HG03378 (cell line): ENCODE results near the gene PIM1.
"Not testable (repeated sequence)": the region's sequence is repeated elsewhere in the genome, so short reads cannot be mapped to it uniquely, and the experiment has no call there.

Experiments used
- ATAC-seq: cut with Tn5 transposase; IDR thresholded peaks from one replicate; pipeline ENCODE4 v1.9.1; 2021; ENCODE audit warnings: mild to moderate bottlenecking, moderate library complexity; ENCODE audit not compliant: unreplicated experiment

Gene PIM1

DNA sequence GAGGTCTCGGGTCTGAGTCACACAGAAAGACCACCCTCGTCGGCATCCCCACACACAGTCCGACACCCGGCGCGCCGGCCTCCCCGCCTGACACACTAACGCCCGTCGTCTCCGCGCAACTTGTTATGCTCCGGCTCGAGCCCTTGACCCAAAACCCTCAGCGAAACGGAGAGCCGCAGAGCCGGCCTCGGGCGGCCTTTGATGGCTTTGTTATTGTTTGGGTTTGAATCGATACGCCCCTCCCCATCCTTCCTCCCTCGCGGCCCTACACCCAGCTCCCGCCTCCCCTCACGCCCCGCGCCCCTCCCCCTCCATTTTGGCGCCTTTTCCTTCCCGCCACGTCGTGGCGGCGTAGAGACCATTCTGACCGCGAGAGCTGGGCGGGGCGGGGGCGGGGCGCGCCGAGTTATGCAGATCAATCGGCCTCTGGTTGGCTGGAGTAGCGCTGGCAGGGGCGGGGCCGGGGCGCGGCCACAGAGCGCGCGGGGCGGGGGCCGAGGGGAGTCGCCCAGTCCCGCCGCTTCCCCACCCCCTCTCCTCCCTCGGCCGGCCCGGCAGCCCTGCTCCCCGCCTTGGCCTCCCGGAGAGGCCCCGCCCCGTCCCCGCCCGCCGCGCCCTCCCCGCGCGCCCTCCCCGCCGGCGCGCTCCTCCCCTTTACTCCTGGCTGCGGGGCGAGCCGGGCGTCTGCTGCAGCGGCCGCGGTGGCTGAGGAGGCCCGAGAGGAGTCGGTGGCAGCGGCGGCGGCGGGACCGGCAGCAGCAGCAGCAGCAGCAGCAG is at the start of gene PIM1:
PIM1 (plus strand) TSS at position 657 of the 777 bp plus-strand sequence. CDS start 424 bp downstream, outside the sequence.
- peak; percentile 29 for ATAC-seq

DNA sequence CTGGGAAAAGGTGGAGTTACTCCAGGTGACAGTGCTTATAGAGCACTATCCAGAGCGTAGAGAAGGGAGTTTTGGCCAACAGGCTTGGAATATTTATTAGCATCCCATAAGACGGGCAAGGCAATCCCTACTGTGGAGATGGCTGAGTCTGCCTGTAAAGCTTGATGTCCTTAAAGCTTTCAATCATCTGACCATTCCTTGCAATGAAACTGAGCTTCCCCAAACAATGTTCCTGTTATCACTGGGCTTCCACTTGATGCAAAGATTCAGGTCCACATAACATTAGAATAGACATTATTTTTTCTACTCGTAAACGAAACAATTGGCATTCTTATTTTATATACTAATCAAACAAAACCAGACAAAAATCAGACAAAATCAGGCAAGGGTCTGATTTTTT is 48.4 kb upstream of the PIM1 start:
- no peak for ATAC-seq

DNA sequence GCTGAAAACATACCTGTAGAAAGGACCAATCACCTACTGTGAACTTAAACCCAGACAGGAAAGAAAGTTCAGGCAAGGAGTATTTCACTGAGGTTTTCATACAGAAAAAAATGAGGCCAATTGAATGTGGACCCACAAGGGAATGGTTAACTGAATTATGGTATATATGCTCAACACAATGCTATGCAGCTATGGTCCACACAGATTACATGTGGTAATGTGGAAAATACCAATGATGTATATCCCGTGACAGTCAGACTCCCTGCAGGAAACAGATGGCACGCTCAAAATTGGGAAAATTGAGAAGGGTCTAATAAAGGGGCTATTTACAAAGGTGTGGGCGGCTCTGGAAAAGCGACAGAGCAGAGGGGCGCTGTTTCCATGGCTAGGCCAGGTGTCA is 47.1 kb upstream of the PIM1 start:
- no peak for ATAC-seq

DNA sequence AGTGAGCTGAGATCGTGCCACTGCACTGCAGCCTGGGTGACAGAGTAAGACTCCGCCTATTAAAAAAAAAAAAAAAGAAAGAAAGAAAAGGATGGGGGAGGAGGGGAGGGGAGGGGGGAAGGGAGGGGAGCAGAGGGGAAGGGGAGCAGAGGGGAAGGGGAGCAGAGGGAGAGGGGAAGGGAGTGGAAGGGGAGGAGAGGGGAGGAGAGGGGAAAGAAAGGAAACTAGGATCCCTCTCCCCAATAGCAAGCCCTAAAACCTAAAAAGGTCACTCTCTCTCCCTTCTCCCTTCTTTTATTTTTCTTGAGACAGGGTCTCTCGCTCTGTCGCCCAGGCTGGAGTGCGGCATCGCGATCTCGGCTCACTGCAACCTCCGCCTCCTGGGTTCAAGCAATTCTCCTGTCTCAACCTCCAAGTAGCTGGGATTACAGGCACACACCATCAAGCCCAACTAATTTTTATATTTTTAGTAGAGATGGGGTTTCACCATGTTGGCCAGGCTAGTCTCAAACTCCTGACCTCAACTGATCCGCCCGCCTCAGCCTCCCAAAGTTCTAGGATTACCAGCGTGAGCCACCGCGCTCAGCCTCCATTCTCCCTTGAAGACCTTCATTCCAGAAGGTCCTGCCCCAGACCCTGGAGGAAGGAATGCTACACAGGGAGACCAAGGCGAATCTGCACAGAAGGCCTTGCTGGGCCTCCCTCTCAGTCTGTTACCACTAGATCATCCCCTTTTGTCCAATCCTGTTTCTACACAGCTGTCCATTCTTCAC is 45.8 kb upstream of the PIM1 start:
- no peak for ATAC-seq

DNA sequence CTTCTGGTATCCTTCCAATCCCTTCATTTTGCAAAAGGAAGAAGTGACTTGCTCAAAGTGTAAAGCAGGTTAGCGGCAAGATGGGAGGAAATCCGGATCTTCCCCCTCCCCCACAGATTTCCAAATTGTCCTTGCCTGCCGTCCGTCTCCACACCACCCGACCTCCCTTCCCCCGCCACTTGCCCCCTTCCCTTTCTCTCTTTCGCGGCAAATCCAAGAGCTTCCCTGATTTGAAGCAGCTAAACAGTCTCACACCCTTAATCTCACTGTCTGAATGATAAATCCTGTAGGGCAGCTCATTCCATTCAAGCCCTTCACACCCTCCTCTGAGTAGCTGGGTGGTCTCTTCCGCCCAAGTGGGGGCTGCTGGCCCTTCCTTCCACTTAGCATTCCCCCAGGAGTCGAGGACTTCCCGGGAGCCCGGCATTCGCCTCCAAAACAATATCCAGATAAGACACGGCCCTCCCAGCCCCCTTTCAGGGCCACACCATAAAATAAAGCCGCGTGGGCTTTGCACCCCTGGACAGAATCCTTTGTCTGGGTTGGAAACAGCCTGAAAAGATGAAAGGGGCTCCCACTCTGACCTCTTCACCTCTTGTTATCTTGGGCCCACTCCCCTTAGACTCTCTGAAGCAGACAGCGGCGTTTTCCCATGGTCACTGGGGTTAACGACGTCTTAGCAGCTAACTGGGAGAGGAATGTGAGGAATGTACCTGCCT is 44.0 kb upstream of the PIM1 start:
- no peak for ATAC-seq

DNA sequence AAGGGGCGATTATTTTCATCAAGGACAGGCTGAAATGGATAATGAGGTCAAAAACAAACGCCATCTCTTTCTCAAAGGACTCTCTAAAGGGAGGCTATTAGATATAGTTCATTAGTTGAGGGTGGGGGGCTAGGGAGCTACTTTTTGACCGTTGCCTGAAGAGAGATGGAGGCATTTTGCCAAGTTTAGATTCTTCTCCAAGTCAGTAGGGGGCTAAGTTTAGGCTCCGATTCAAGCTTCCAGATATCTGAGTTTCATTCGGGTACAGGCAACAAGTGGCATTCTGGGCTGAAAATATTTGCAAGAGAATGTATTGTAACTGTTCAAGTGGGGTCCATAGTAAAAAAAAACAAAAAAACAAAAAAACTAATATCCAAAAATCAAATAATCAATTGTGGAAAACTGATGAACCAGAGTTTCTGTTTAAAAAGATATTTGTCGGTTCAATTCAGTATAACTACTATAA is 43.4 kb upstream of the PIM1 start:
- ATAC-seq: no peak

DNA sequence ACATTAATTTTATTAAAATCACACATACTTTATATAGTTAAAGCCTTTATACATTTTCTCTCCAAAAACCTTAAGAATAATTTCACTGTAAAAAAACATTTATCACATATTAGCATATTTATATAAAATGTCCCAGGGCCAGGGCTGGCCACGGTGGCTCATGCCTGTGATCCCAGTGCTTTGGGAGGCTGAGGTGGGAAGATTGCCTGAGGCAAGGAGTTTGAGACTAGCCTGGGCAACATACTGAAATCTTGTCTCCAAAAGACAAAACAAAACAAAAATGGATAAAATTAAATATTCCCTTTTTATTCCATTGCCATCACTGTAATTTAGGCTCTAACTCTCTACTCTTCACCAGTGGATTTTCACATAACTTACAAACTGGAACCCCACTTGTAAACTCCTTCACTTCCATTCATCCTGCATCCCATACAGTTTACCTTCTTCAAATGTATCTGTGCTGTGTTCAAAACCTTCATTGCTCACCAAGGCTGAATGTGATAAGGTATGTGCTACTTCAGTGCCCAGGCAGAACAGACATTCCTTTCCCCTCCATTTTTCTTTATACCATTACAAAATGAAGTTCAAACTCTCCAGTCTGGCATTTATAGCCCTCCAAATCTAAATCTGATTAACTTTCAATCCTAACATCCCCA is 42.9 kb upstream of the PIM1 start:
- no peak for ATAC-seq

DNA sequence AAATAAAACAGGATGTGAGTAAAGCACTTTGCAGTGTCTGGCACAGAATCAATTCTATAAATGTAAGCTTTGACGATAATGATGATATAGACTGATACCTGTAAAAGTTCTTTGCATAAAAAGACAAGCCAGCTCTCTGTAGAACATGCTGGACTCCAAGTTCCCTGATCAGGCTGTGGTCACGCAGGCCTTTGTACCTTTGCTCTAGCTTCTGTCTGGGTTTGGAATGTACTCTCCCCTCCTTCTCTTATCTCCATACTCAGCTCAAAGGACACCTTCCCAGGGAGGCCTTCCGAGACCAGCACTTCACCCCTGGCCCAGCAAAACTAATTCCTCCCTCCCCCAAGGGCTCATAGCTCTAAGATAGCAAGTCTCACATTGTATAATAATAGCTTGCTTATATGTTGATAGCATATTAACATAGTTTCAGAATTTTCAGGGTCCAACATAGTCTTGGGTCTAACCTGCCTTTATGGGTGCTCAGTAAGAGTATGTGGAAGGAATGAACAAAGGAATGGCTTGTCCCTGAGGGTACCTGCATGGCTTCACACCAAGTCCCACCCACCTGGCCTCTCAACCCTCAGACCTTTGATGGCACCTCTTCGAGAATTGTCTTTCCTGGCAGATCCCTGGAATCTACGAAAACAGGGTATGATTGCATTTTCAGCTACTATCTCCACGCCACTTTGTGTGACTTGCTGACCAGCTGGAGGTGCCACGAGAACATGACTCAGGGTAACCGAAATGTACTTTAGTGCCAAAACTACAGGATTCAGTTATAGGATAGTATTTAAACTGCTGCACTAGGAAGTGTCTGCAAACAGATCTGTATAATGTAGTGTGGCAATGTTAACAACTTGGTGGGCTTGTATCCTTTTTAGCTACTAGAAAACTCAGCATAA is 41.7 kb upstream of the PIM1 start:
- no peak for ATAC-seq

DNA sequence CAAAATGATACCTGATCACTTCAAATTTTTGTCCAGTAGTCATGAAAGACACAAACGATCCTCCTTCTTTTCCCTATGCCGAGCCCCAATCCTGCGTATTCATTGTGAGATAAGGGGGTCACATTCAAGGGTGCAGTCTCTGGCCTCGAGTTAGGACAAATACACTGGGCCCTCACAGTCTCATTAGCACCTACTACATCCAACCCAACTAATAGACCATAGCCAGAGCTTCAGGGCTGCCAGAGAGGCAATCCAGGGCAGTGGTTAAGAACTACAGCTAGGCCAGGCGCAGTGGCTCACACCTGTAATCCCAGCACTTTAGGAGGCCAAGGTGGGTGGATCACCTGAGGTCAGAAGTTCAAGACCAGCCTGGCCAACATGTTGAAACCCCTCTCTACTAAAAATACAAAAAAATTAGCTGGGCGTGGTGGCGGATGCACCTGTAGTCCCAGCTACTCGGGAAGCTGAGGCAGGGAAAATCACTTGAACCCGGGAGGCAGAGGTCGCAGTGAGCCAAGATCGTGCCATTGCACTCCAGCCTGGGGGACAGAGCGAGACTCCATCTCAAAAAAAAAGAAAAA is 41.0 kb upstream of the PIM1 start:
- ATAC-seq: not testable (repeated sequence)

DNA sequence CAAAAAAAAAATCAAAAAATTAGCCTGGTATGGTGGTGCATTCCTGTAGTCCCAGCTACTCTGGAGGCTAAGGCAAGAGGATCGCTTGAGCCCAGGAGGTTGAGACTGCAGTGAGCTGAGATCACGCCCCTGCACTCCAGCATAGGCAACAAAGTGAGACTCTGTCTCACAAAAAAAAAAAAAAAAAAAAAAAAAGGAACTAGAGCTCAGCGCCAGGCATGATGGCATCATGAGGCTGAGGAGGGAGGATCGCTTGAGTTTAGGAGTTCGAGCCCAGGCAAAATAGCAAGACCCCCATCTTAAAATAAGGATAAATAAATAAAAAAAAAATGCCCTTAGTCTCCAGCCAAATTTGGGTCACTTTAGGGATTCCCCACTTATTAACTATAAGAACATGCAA is 40.4 kb upstream of the PIM1 start:
- ATAC-seq: no peak

DNA sequence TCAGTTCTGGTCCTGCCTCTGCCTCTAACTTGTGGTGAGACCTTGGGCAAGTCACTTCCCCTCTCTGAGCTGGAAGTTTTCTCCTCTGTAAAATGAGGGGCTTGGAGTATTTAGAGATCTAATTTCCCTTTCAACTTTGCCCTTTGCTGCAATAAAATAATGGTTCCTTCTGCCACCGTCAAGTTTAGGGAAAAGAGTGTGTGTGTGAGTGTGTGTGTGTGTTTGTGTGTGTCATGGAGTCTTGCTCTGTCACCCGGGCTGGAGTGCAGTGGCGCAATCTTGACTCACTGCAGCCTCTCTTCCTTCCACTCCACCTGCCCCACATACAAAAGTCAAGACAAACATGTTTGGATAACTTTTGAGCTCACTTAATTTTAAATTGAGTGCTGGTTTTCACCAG is 39.2 kb upstream of the PIM1 start:
- no peak for ATAC-seq

DNA sequence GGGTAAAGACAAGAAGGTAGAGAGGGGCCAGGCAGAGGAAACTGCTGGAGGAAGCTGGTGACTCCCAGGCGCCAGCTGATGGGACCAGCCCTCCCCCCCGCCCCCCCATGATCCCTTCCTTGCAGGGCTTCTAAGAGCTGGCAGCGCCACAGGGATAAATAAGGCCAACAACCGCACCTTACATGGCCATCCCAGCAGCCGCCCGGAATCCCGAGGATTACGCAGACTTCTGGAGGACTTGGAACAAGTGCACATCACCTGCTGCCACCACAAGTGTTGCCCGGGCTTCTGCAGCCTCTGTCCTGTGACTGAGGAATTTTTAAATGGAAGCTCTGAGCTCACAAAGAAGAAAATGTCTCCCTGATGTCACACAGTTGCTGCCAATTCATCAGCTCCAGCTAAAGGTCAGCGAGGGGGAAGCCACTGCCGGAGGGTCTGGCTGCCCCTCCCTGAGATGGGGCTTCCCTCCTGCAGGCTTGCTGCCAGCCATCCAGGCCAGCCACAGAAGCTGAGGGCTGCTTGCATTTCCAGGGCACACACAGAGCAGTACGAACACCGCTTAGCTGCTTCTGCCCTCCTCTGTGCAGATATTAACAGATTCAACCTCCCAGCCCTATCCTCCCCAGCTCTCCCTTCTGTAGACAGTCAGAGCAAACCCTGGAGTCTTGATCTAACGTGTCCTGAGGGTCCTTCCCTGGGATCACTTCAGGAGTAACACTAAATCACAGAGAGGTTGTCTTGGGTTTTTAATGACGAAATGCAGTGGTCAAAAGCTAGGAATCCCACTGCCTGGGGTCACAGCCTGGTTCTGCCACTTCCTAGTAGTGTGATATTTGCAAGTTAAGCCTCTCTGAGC is 38.6 kb upstream of the PIM1 start:
- no peak for ATAC-seq

DNA sequence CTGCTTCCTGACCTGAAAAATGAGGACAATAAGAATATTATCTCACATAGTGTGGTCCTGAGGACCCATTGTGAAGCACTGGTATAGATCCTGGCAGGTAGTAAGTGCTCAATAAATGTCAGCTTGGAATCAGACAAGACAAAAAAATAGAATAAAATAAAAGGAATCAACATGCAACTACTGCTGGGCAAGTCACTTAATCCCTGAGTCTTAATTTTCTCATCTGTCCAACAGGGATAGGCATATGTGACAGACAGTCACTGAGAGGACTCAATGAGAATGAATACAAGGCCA is 38.0 kb upstream of the PIM1 start:
- ATAC-seq: no peak

DNA sequence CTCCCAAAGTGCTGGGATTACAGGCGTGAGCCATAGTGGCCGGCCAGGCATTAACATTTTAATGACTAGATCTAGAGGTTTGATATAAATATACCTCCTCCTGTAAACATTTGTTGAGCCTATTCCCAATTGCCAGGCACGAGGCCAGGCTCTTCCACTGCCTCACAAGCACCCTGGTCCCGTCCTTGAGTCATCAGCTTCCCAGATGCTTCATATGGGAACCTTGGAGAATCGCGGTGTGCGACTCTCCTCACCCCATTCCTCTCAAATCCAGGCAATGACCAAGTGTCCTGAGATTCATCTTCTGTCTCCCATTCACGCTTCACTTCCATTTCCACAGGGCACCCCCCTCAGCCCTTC is 35.9 kb upstream of the PIM1 start:
- ATAC-seq: no peak

DNA sequence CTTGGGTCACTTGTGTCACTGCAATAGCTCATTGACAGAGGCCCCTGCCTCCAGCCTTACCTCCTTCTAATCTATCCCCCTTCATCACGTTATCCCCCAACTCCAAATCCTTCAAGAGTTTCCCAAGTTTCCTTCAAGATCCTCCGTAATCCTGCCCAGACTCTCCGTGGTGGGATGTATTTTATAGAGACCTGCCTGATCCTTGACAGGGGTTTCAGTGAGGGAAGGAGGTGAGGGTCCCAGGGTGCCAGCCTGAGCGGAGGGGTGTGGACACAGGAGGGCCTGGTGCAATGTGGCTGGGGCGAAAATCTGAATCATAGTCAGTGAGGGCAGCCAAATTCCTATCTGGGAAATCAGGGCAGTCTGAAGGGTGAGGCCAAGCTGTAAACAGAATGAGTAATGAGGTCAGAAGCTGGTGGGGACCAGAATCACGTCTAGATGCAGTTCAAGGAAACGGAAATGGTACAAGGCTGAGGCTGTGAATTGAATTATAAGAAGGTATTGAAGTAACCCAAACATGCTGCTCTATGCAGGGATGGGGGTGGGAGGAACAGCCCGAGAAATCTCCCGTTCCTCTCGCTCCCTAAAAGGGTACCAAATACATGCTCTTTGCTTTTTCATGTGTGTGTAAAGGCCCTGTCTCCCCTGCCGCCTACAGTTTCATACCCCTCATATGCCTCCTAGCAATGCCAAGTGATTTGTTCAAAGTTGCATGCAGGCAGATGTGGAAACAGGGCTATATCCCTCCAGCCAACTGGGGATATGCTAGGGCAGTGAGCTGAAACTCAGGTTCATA is 35.4 kb upstream of the PIM1 start:
- no peak for ATAC-seq

DNA sequence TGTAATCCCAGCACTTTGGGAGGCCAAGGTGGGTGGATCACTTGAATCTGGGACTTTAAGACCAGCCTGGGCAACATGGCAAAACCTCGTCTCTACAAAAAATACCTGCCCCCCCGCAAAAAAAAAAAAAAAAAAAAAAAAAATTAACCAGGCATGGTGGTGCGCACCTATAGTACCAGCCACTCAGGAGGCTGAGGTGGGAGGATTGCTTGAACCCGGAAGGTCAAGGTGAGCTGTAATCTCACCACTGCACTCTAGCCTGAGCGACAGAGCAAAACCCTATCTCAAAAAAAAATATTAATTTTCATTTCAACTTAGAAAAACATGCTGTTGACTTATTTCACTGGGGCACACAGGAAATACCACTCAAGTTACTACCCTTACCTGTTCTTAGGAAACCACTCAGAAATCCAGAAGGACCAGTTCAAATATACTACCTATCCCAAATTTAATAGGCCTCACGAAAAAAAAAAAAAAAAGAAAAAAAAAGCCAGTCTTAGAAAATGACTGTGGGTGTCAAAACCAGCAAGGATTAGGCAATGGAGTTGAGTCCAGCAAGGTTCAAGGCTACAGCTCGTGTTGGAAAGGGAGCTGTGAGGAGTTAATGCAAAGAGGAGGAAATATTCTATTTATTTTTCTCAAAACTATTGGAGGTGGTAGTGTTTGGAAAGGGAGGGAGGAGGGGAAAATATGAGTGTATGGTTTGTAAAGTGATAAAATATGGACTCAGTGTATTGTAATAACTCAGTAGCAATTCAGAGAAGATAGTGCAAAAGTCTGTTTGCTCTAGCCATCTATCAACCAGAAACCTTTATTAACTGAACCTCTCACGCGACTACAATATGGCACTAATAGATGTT is 33.9 kb upstream of the PIM1 start:
- no peak for ATAC-seq

DNA sequence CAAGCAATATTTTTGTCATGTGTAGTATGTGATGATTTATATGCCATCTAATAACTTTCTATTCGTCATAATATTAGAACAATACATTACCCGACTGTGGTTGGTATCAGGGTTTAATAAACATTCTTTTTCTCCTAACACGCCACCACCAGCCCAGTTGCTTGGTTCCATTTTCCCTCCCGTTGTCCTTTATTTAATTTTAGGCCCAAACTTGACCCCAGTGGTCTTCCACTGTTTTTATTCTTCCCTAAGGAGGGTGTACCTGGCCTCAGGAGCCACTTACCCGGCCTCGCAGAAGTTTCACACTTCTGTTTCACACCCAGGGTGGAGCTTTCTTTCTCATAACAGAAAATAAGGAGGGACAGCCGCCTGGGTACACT is 33.1 kb upstream of the PIM1 start:
- no peak for ATAC-seq
